Liver (tissue), 3 donors: ENCODE measurements around the gene NR5A2.

Experiments
- GABPA ChIP-seq, 2 donors: IDR thresholded peaks in 1 of 2; conservative IDR thresholded peaks in 1 of 2; 2 replicates each; pipeline ENCODE4 v1.6.1; 2016; ENCODE audit warnings: antibody characterized with exemption in 2 of 2, mild to moderate bottlenecking in 1 of 2, moderate library complexity in 1 of 2
- SP1 ChIP-seq: IDR thresholded peaks from 2 replicates; pipeline ENCODE4 v1.6.1; 2018; ENCODE audit warnings: antibody characterized with exemption, mild to moderate bottlenecking
- TAF1 ChIP-seq: conservative IDR thresholded peaks from 2 replicates; pipeline ENCODE4 v1.6.1; 2016; ENCODE audit warnings: antibody characterized with exemption, mild to moderate bottlenecking
- TF ChIP-seq, protein P1 (sequence below): fragments of 150-350 bp; IDR thresholded peaks from 2 replicates; pipeline ENCODE4 v1.5.1; 2017; ENCODE audit warnings: improper control_type of control experiment, low read depth, low read length; ENCODE audit not compliant: missing input control
- TF ChIP-seq, protein P2 (sequence below): IDR thresholded peaks from 2 replicates; pipeline ENCODE4 v1.6.1; 2016; ENCODE audit warnings: antibody characterized with exemption, mild to moderate bottlenecking
- TF ChIP-seq, protein P3 (sequence below): IDR thresholded peaks from 2 replicates; pipeline ENCODE4 v1.6.1; 2016; ENCODE audit warnings: antibody characterized with exemption
- TF ChIP-seq, protein P4 (sequence below): IDR thresholded peaks from 2 replicates; pipeline ENCODE4 v1.6.1; 2016; ENCODE audit warnings: antibody characterized with exemption
- donor health status: healthy.
- donor health status: healthy.

DNA sequence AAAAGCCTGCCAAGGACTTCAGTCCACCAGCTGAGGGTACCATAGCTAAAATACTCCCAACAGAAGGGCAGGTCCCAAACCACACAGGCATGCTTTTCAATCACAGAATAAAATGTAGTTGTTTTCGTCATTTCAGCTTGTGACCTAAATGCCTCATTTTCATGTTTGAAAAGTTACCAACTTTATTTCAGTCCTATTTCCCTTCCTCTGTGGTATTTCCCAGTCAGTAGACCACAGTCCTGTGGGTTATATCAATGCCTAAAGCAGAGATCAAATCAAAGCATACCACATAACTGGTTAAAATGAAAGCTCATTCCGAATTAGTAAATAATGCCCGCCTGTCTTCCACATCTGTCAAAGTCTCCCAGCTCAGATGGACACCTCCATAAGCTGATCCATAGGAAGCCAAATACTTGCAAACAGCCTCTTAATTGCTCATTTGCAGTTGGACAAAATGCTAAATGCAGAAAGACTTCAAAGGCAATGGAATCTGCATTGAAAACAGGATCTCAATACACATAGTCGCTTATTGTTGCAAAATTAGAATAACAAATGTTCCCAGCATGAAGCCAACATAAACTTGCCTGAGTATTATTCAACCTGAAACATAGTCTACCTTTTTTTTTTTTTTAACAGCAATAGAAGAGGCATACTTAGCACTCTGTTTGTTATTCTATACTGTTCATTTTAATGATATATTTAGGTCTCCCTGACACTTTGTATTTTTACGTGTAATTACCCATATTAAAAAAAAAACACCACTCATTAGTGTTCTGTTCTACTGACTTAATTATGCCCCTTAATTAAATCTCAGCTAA lies 53.9 kb downstream of the NR5A2 start:
- TF ChIP-seq, protein P1, sequence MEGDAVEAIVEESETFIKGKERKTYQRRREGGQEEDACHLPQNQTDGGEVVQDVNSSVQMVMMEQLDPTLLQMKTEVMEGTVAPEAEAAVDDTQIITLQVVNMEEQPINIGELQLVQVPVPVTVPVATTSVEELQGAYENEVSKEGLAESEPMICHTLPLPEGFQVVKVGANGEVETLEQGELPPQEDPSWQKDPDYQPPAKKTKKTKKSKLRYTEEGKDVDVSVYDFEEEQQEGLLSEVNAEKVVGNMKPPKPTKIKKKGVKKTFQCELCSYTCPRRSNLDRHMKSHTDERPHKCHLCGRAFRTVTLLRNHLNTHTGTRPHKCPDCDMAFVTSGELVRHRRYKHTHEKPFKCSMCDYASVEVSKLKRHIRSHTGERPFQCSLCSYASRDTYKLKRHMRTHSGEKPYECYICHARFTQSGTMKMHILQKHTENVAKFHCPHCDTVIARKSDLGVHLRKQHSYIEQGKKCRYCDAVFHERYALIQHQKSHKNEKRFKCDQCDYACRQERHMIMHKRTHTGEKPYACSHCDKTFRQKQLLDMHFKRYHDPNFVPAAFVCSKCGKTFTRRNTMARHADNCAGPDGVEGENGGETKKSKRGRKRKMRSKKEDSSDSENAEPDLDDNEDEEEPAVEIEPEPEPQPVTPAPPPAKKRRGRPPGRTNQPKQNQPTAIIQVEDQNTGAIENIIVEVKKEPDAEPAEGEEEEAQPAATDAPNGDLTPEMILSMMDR: no peak
- TF ChIP-seq SP1 (no peak), TAF1 (no peak), GABPA (IDR thresholded peaks at IDR 0.05 in 1 of 2, conservative IDR thresholded peaks at IDR 0.05 in 1 of 2) (no peak)
- TF ChIP-seq, protein P2, sequence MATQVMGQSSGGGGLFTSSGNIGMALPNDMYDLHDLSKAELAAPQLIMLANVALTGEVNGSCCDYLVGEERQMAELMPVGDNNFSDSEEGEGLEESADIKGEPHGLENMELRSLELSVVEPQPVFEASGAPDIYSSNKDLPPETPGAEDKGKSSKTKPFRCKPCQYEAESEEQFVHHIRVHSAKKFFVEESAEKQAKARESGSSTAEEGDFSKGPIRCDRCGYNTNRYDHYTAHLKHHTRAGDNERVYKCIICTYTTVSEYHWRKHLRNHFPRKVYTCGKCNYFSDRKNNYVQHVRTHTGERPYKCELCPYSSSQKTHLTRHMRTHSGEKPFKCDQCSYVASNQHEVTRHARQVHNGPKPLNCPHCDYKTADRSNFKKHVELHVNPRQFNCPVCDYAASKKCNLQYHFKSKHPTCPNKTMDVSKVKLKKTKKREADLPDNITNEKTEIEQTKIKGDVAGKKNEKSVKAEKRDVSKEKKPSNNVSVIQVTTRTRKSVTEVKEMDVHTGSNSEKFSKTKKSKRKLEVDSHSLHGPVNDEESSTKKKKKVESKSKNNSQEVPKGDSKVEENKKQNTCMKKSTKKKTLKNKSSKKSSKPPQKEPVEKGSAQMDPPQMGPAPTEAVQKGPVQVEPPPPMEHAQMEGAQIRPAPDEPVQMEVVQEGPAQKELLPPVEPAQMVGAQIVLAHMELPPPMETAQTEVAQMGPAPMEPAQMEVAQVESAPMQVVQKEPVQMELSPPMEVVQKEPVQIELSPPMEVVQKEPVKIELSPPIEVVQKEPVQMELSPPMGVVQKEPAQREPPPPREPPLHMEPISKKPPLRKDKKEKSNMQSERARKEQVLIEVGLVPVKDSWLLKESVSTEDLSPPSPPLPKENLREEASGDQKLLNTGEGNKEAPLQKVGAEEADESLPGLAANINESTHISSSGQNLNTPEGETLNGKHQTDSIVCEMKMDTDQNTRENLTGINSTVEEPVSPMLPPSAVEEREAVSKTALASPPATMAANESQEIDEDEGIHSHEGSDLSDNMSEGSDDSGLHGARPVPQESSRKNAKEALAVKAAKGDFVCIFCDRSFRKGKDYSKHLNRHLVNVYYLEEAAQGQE: no peak
- TF ChIP-seq, protein P3, sequence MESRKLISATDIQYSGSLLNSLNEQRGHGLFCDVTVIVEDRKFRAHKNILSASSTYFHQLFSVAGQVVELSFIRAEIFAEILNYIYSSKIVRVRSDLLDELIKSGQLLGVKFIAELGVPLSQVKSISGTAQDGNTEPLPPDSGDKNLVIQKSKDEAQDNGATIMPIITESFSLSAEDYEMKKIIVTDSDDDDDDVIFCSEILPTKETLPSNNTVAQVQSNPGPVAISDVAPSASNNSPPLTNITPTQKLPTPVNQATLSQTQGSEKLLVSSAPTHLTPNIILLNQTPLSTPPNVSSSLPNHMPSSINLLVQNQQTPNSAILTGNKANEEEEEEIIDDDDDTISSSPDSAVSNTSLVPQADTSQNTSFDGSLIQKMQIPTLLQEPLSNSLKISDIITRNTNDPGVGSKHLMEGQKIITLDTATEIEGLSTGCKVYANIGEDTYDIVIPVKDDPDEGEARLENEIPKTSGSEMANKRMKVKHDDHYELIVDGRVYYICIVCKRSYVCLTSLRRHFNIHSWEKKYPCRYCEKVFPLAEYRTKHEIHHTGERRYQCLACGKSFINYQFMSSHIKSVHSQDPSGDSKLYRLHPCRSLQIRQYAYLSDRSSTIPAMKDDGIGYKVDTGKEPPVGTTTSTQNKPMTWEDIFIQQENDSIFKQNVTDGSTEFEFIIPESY: no peak
- TF ChIP-seq, protein P4, sequence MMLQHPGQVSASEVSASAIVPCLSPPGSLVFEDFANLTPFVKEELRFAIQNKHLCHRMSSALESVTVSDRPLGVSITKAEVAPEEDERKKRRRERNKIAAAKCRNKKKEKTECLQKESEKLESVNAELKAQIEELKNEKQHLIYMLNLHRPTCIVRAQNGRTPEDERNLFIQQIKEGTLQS: no peak
